Lower lobe of right lung (tissue), 2 donors: ENCODE measurements around the gene LIN28B. TPM values are rescaled to one million over a fixed set of nuclear protein-coding genes. Genes with fewer than 3 reads are reported as not detected.
"Not testable (repeated sequence)": the region's sequence is repeated elsewhere in the genome, so short reads cannot be mapped to it uniquely, and the experiment has no call there.

Experiments
- ATAC-seq, 2 donors: fragments of 200-7000 bp; cut with Tn5 transposase; one replicate each; pipeline ENCODE4 v1.9.1; 2020 to 2022; ENCODE audit warnings: mild to moderate bottlenecking in 2 of 2, moderate library complexity in 2 of 2
- DNase-seq: peaks from one replicate; pipeline ENCODE4 v3.0.0-alpha.2; 2020
- H3K27ac ChIP-seq: fragments of 200-600 bp; one replicate; pipeline ENCODE4 v1.8.0; 2022
- H3K27me3 ChIP-seq: fragments of 200-600 bp; one replicate; pipeline ENCODE4 v1.8.0; 2022; ENCODE audit warnings: low read depth
- H3K36me3 ChIP-seq: fragments of 200-600 bp; one replicate; pipeline ENCODE4 v1.8.0; 2022; ENCODE audit warnings: mild to moderate bottlenecking
- H3K4me1 ChIP-seq: fragments of 200-600 bp; one replicate; pipeline ENCODE4 v1.8.0; 2022
- H3K4me3 ChIP-seq: fragments of 200-600 bp; one replicate; pipeline ENCODE4 v1.8.0; 2022; ENCODE audit warnings: mild to moderate bottlenecking
- H3K9me3 ChIP-seq: fragments of 200-600 bp; one replicate; pipeline ENCODE4 v1.8.0; 2022
- CTCF ChIP-seq: fragments of 200-600 bp; IDR thresholded peaks from one replicate; pipeline ENCODE4 v1.8.0; 2022; ENCODE audit warnings: antibody characterized with exemption, mild to moderate bottlenecking
- intact Hi-C: fragments of 100-400 bp; cut with DNase I; formaldehyde crosslinking; loops from one replicate; pipeline ENCODE4 v1.11.0; 2022
- total RNA-seq: library from RNA; stranded (reverse); fragmentation: NEBNext Ultra II Directional; extraction: Animal tissue kit (Norgen Biotek cat#: 25700); gene quantifications from one replicate; pipeline ENCODE4 v1.2.1, GENCODE V29; 2021
- donor health status: DM: no; HTN: yes; CAD: no; lungs with severe emphysema.

LIN28B gene
- total RNA-seq, 1 donor from 2014 or later = not detected

GRCh38 chr6:105077596-105078385 is 120.9 kb downstream of the LIN28B start:
- DNase-seq (no peak), ATAC-seq (no peak)
- Histone ChIP-seq H3K27ac (no peak overlapping the region), H3K4me1 (no peaks in the 10 kb centered on the region), H3K36me3 (no peaks in the 10 kb centered on the region), H3K9me3 (no peaks in the 10 kb centered on the region), H3K27me3 (no peaks in the 10 kb centered on the region), H3K4me3 (no peak overlapping the region)
- intact Hi-C loops = no loop called here
- TF ChIP-seq CTCF = peak; percentile 47

GRCh38 chr6:105078386-105078708 is 121.4 kb downstream of the LIN28B start:
- no peak for TF ChIP-seq CTCF
- no peak for DNase-seq
- intact Hi-C loops = no loop called here
- Histone ChIP-seq H3K4me3 (no peak overlapping the region), H3K9me3 (no peaks in the 10 kb centered on the region), H3K4me1 (no peaks in the 10 kb centered on the region), H3K27ac (no peak overlapping the region), H3K27me3 (no peaks in the 10 kb centered on the region), H3K36me3 (no peaks in the 10 kb centered on the region)
- no peak for ATAC-seq

GRCh38 chr6:105080279-105080678 is 123.4 kb downstream of the LIN28B start:
- Histone ChIP-seq H3K27ac (no peak overlapping the region), H3K36me3 (no peaks in the 10 kb centered on the region), H3K9me3 (no peaks in the 10 kb centered on the region), H3K4me3 (no peak overlapping the region), H3K4me1 (no peaks in the 10 kb centered on the region), H3K27me3 (no peaks in the 10 kb centered on the region)
- intact Hi-C loops = no loop called here
- no peak for ATAC-seq
- no peak for DNase-seq
- no peak for TF ChIP-seq CTCF

- H3K4me3 ChIP-seq, H3K4me1 ChIP-seq, DNase-seq, H3K27ac ChIP-seq, intact Hi-C loops, H3K9me3 ChIP-seq, H3K27me3 ChIP-seq, H3K36me3 ChIP-seq, ATAC-seq: not testable (repeated sequence)
Observed at GRCh38 chr6:105081662-105082061, 124.8 kb downstream of the LIN28B start.

- DNase-seq (no peak), ATAC-seq (peak; percentile 64 to 84)
- H3K27ac ChIP-seq = no peak overlapping the region
- H3K36me3 ChIP-seq = no peaks in the 10 kb centered on the region
- TF ChIP-seq CTCF = peak; percentile 85
- H3K4me1 ChIP-seq = no peaks in the 10 kb centered on the region
- H3K27me3 ChIP-seq = no peaks in the 10 kb centered on the region
- intact Hi-C loops = no loop called here
- no peak overlapping the region for H3K4me3 ChIP-seq
- no peaks in the 10 kb centered on the region for H3K9me3 ChIP-seq
Observed at GRCh38 chr6:105087571-105088211, 130.8 kb downstream of the LIN28B start.

- Histone ChIP-seq H3K27me3 (no peaks in the 10 kb centered on the region), H3K4me1 (no peaks in the 10 kb centered on the region), H3K9me3 (no peaks in the 10 kb centered on the region), H3K27ac (no peak overlapping the region), H3K4me3 (no peak overlapping the region), H3K36me3 (no peaks in the 10 kb centered on the region)
- ATAC-seq (peak; percentile 14 to 28), DNase-seq (no peak)
- TF ChIP-seq CTCF = no peak
- intact Hi-C loops = no loop called here
Observed at GRCh38 chr6:105091140-105091829, 134.4 kb downstream of the LIN28B start.
